Transverse colon (tissue), 3 donors: ENCODE results near the gene AGAP1.

Experiments
- EP300 ChIP-seq: sonication (generic); formaldehyde crosslinking; IDR thresholded peaks from one replicate; pipeline ENCODE4 v1.6.1; 2017; ENCODE audit warnings: antibody characterized with exemption, low read depth
- POLR2AphosphoS5 ChIP-seq, 3 donors: sonication (generic); formaldehyde crosslinking; IDR thresholded peaks; one replicate each; pipeline ENCODE4 v1.6.1; 2016; ENCODE audit warnings: antibody characterized with exemption in 3 of 3

- TF ChIP-seq POLR2AphosphoS5 (IDR thresholded peaks at IDR 0.05) (no peak), EP300 (no peak)
Observed at GRCh38 chr2:235802542-235802941, 308.7 kb downstream of the AGAP1 start.
